ENCODE measurements around the gene MAPK10. TPM values are rescaled to one million over a fixed set of nuclear protein-coding genes. Genes with fewer than 3 reads are reported as not detected.

The MAPK10 gene
- total and polyA plus RNA-seq, 2 of the 8 experiments (the other 6 are each of a cell fraction or from before 2014, with no cell fraction given), result 2.5 to 3.1 TPM

- TF ChIP-seq KDM1A (IDR thresholded peaks at IDR 0.05; ENCODE audit: borderline replicate concordance, low read length) (no peak), PHF8 (conservative IDR thresholded peaks at IDR 0.05; ENCODE audit: low read depth, low read length) (no peak), JUN (IDR thresholded peaks at IDR 0.05; ENCODE audit: low read depth, low read length) (no peak), EP300 (IDR thresholded peaks at IDR 0.05; ENCODE audit: borderline replicate concordance in 1 of 2, low read depth in 2 of 2, low read length in 2 of 2) (no peak)
Observed at GRCh38 chr4:86221002-86221401, 138.9 kb downstream of the MAPK10 start (continued).
